Lower leg skin (tissue), 3 donors: Measurements from ENCODE around the gene CEP63.

Experiments
- CTCF ChIP-seq, 3 donors: fragments of 450-650 bp; IDR thresholded peaks; one replicate each; pipeline ENCODE4 v1.5.1; 2016; ENCODE audit warnings: antibody characterized with exemption in 3 of 3, mild to moderate bottlenecking in 3 of 3, moderate library complexity in 2 of 3
- POLR2A ChIP-seq, 2 donors: fragments of 450-650 bp; IDR thresholded peaks; one replicate each; pipeline ENCODE4 v1.6.1; 2016 to 2017; ENCODE audit warnings: antibody characterized with exemption in 2 of 2, mild to moderate bottlenecking in 1 of 2, moderate library complexity in 1 of 2

- no peak for TF ChIP-seq CTCF (IDR thresholded peaks at IDR 0.05)
- TF ChIP-seq POLR2A (IDR thresholded peaks at IDR 0.05), result no peak
Measured at GRCh38 chr3:134579141-134579665, 93.3 kb downstream of the CEP63 start.
